Motor neuron (in vitro differentiated cells): ENCODE measurements around the gene SERTAD1. TPM values are rescaled to one million over a fixed set of nuclear protein-coding genes. Genes with fewer than 3 reads are reported as not detected.

Source experiments
- ATAC-seq, 8 experiments: fragments of 200-7000 bp; cut with Tn5 transposase; replicated peaks in 6 of 8; 2 replicates each; pipeline ENCODE4 v1.8.0; 2021; ENCODE audit warnings: mild to moderate bottlenecking in 8 of 8, moderate library complexity in 8 of 8
- H3K27ac ChIP-seq, 2 donors: fragments of 250-450 bp; sonication (Bioruptor Pico); 2 replicates each; pipeline ENCODE4 v1.9.0; 2021; ENCODE audit warnings: antibody characterized with exemption in 2 of 2, mild to moderate bottlenecking in 2 of 2, moderate library complexity in 1 of 2
- H3K4me1 ChIP-seq, 2 donors: fragments of 250-450 bp; sonication (Bioruptor Pico); replicated peaks in 1 of 2; 2 replicates each; pipeline ENCODE4 v1.6.1; 2021; ENCODE audit warnings: antibody characterized with exemption in 2 of 2, mild to moderate bottlenecking in 2 of 2, moderate library complexity in 1 of 2
- H3K4me3 ChIP-seq, 5 donors: fragments of 250-450 bp; sonication (Bioruptor Pico); 2 replicates each; pipeline ENCODE4 v1.9.0; 2021; ENCODE audit warnings: antibody characterized with exemption in 5 of 5, mild to moderate bottlenecking in 5 of 5, moderate library complexity in 4 of 5
- WGBS, 10 experiments: fragments of 450-650 bp; shearing (Covaris generic); methylation state at CpG; one replicate each; pipeline ENCODE4 v1.0.0; 2022; 5-methylcytosine and 5-hydroxymethylcytosine counted together
- in situ Hi-C, 9 experiments: fragments of 400-800 bp; cut with MboI; loops; one replicate each; pipeline ENCODE4 v1.15.0; 2021; ENCODE audit warnings: low sequenced_read_pairs in 9 of 9, low pct_unique_long_range_greater_than_20kb in 2 of 9; ENCODE audit not compliant: unreplicated experiment in 9 of 9
- total RNA-seq, 8 experiments: library from RNA; unstranded; fragments of 300-600 nt; gene quantifications; 2 replicates each; pipeline versions ENCODE4 v1.2.3 to v1.2.4, GENCODE V29; 2022

SERTAD1 gene
- total RNA-seq = 10 to 100 TPM in 2 of 8 experiments, 1 to 10 TPM in 6; 2.6 to 14.8 (median 3.5) TPM

DNA sequence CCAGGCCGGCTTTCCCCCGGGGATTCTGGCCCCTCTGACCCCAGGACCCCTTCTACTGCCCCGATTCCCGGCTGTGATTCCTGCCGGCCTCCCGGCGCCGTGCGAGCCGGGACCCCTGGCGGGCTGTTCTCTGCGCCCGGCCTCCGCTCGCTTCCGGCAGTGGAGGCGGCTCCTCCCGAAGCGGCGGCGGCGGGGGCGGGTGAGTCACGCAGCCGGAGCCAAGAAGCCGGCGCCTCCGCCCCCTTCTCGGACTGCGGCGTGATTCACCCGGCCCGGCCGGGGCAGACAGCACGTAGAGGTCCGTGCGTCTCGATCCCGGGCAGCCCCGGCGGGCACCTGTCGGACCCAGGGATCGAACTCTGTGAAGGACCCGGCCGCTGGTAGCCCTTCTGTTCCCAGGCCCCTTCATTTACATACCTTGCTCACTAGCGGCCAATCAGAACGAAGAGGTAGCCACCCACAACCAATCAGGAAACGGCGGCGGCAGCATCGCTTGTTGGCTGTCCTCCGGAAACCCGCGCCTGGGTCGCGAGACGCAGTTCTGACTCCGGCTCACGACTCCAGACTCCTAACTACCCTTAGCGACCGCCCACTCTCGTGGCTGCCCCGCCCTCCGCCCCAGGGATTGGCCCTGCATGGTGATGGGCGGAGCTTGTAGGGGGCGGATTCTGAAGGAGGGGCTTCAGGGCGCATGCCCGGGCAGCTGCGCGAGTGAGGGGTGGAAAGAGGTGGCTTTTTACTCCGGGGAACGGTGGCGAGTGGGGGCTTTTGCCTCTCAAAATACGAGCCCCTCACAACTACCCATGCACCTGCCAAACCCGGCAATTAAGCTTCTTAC is at the start of gene SERTAD1:
Gene SERTAD1 (minus strand): TSS at position 543 of the 838 bp plus-strand sequence. CDS start 2,446 bp downstream, outside the sequence.
- H3K4me1 ChIP-seq = peaks cover 4 to 8% of the 10 kb centered on the region in 2 donors
- peak within 1 kb of the TSS; percentile 55 to 84 (median 63) for H3K4me3 ChIP-seq
- ATAC-seq = peak; percentile 73 to 92 (median 86)
- in situ Hi-C loops = no loop called here
- 0 to 2% (median 0%) methylated on average over 1 to 22 of the region's 75 CpGs; no CpG with 5 or more reads in 5 of the 10 experiments for WGBS, 10 experiments
- H3K27ac ChIP-seq = peak within 1 kb of the TSS; percentile 82 to 87

DNA sequence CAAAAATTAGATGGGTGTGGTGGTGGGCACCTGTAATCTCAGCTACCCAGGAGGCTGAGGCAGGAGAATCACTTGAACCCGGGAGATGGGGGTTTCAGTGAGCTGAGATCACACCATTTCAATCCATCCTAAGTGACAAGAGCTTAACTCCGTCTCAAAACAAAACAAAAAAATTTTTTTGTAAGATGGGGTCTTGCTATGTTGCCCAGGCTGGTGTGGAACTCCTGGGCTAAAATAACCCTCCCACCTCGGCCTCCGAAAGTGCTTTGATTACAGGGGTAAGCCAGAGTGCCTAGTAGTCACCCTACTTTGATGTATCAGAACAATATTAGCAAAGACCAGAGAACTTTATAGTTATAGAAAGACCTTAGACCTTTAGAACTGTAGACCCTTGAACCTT is 48.9 kb upstream of the SERTAD1 start:
- no peaks in the 10 kb centered on the region for H3K4me1 ChIP-seq
- 40 to 100% (median 79%) methylated on average over 1 to 4 of the region's 4 CpGs; no CpG with 5 or more reads in 2 of the 10 experiments for WGBS, 10 experiments
- no peak for ATAC-seq
- no peak overlapping the region for H3K27ac ChIP-seq
- no peak overlapping the region for H3K4me3 ChIP-seq
- in situ Hi-C loops = no loop called here

GRCh38 chr19:40472516-40472915 is 46.7 kb upstream of the SERTAD1 start:
- H3K27ac ChIP-seq = no peak overlapping the region
- ATAC-seq = no peak
- no peak overlapping the region for H3K4me3 ChIP-seq
- H3K4me1 ChIP-seq = no peaks in the 10 kb centered on the region
- 67 to 100% methylated on average over 1 to 3 of the region's 13 CpGs; no CpG with 5 or more reads in 8 of the 10 experiments for WGBS, 10 experiments
- in situ Hi-C loops = no loop called here

DNA sequence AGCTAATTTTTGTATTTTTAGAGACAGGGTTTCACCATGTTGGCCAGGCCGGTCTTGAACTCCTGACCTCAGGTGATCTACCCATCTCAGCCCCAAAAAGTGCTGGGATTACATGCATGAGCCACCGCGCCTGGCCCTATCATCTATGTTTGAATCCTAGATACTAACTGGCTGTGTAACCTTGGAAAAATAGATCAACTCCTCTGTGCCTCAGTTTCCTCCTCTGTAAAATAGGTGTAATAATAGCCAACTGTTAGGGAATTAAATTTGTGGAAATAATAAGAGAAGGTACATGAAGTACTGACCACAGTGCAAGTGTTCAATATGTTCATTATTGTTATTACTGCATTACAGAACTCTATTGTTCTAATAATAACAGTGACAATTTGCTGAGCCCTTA is 45.3 kb upstream of the SERTAD1 start:
- in situ Hi-C loops = no loop called here
- WGBS, 10 experiments = 75 to 100% (median 93%) methylated on average over 1 to 3 of the region's 3 CpGs; no CpG with 5 or more reads in 5 of the 10 experiments
- ATAC-seq = no peak

DNA sequence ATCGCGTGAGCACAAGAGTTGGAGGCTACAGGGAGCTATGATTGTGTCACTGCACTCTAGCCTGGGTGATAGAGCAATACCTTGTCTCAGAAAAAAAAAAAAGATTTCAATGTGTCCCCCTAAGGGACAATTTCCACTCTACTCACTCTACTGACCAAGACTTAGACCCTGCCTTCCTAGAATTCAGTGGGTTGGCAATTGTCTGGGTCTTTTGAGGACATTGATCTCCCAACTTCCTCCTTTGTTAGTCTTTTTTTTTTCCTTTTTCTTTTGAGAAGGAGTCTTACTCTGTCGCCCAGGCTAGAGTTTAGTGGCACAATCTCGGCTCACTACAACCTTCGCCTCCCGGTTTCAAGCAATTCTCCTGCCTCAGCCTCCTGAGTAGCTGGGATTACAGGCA is 43.2 kb upstream of the SERTAD1 start:
- 67 to 100% (median 85%) methylated on average over 1 to 5 of the region's 6 CpGs; no CpG with 5 or more reads in 3 of the 10 experiments for WGBS, 10 experiments
- in situ Hi-C loops = no loop called here
- Histone ChIP-seq H3K4me1 (peaks cover 0 to 16% of the 10 kb centered on the region in 2 donors), H3K4me3 (no peak overlapping the region), H3K27ac (no peak overlapping the region)
- ATAC-seq = no peak

More for the DNA sequence above, 45.3 kb upstream of the SERTAD1 start:
- peaks cover 0 to 8% of the 10 kb centered on the region in 2 donors for H3K4me1 ChIP-seq
- no peak overlapping the region for H3K4me3 ChIP-seq
- H3K27ac ChIP-seq = no peak overlapping the region

DNA sequence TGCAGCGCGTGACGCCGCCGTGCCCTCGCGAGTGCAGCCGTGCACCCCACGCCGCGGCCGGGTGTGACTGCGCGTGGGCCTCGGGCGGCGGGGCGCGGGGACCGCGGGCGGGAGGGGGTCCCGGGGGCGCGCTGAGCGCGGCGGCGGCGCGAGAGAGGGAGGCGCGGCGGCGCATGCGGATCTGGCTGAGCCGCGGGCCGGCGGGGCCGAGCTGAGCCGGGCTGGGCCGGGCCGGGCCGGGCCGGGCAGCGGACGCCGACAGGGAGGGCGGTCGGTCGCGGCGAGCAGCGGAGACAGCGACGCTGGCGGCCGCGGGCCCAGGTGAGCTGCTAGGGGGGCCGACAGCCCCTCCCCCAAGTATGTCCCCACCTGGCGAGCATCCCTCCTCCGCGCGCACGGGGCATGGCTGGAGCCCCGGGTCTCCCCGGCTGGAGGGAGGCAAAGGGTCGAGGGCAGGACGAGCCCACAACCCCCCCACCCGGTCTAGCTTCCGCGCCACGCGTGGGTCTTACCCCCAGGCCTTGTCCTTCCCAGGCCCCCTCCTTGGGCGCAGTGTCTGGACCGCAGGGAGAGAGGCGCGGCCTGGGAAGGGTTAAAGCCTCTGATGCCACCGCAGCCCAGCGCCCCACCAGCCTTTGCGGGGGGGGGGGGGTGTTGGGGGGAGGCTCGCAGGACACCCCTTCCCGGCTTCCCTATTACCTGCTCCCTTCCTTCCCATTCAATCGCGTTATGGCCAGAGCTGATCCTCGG is 41.4 kb upstream of the SERTAD1 start, which contains the start of gene SPTBN4:
Gene SPTBN4 (plus strand): TSS at position 17 of the 750 bp plus-strand sequence. CDS start 5,621 bp downstream, outside the sequence.
- peak in 5 of 8 experiments; percentile 3 to 33 (median 22) for ATAC-seq
- in situ Hi-C loops = no loop called here
- H3K4me3 ChIP-seq = peak within 1 kb of the TSS; percentile 46 to 58 (median 53)
- 60 to 80% methylated on average over 1 to 2 of the region's 87 CpGs; no CpG with 5 or more reads in 8 of the 10 experiments for WGBS, 10 experiments
- peak within 1 kb of the TSS in 1 of 2 donors; percentile 6 for H3K27ac ChIP-seq
- peaks cover 0 to 16% of the 10 kb centered on the region in 2 donors for H3K4me1 ChIP-seq

DNA sequence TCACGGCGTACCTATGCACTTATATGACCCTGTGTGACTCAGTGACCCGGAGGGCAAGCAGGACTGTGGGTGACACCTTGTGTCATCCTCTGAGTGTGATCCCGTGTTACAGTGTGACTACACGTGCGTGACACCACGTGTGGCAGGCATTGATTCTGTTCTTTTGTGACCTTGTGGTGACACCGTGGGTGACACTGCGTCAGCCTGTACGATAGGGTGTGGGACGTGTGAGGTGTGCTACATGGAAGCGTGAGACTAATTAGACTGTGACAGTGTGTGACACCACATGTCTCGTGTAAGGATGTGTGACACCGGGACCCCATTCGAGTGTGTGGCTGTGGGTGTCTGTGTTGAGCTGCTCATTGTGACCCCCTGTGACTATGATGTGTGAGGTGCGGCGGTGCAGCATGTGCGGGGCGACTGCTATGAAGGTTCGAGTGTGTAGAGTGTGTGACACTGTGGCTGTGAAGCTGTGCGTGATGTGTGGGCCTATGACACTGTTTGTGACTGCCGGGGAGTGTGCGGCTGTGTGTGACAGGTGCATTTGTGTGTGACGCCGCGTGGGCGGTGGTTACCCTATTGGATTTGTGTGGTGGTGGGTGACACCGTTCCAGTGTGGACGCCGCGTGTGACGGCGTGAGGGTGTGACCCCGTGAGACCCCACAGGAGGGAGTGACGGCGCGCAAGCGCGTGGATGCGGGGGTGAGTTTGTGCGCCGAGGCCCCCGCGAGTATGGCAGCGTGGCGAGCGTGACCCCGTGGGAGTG is 40.6 kb upstream of the SERTAD1 start:
- H3K4me3 ChIP-seq = peak overlapping the region; percentile 46 to 58 (median 53)
- in situ Hi-C loops = no loop called here
- peak in 5 of 8 experiments; percentile 12 to 46 (median 35) for ATAC-seq
- peaks cover 0 to 16% of the 10 kb centered on the region in 2 donors for H3K4me1 ChIP-seq
- 10 to 72% (median 18%) methylated on average over 3 to 18 of the region's 48 CpGs; no CpG with 5 or more reads in 3 of the 10 experiments for WGBS, 10 experiments
- H3K27ac ChIP-seq = peak overlapping the region in 1 of 2 donors; percentile 6

DNA sequence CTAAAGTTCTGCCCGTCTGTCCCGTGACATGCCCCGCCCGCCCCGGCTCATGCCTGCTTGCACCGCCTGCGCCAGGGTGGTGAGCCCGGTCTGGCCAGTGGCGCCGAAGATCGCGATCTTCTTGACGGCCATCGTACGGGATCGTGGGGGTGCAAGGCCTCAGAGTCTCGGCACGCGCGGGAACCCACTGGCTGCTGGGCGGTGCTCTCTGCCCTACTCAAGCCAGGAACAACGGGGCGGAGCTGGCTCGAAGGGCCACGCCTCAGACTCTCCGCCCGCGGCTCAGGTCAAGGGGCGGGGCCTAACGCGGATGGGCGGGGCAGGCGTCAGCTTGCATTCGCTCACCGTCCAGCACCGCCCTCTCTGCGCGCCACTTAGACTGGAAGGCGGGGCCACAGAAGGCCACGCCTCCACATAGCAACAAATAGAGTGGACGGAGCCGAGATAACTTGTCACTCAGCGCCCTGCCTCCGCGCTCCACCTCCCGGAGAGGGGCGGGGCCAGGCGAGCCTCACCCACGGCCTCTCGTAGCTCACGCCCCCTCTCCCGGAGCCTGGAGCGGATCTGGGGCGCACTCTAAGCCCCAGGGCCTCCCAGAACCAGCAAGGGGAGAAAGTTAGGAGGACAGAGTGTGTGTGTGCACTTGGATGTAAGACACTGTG is 39.9 kb upstream of the SERTAD1 start, which contains the start of gene BLVRB:
Gene BLVRB (minus strand): TSS at position 189 of the 662 bp plus-strand sequence. CDS start 57 bp downstream, at position 132.
- peak; percentile 79 to 95 (median 83) for ATAC-seq
- 0% methylated on average over 2 to 3 of the region's 54 CpGs; no CpG with 5 or more reads in 7 of the 10 experiments for WGBS, 10 experiments
- in situ Hi-C loops = no loop called here
- peaks cover 0 to 16% of the 10 kb centered on the region in 2 donors for H3K4me1 ChIP-seq
- peak within 1 kb of the TSS in 1 of 2 donors; percentile 27 for H3K27ac ChIP-seq
- peak within 1 kb of the TSS; percentile 46 to 58 (median 53) for H3K4me3 ChIP-seq

- H3K4me1 ChIP-seq = peaks cover 0 to 16% of the 10 kb centered on the region in 2 donors
- ATAC-seq = peak in 2 of 8 experiments; percentile 0 to 4
- in situ Hi-C loops = no loop called here
- peak overlapping the region; percentile 46 to 58 (median 53) for H3K4me3 ChIP-seq
- H3K27ac ChIP-seq = peak overlapping the region in 1 of 2 donors; percentile 27
- 5 to 86% (median 25%) methylated on average over 1 to 4 of the region's 11 CpGs; no CpG with 5 or more reads in 3 of the 10 experiments for whole genome bisulfite sequencing, 10 experiments
Measured at GRCh38 chr19:40465025-40465556, 39.3 kb upstream of the SERTAD1 start.

GRCh38 chr19:40464059-40465024 is 38.5 kb upstream of the SERTAD1 start:
- in situ Hi-C loops = no loop called here
- Histone ChIP-seq H3K27ac (no peak overlapping the region), H3K4me3 (peak overlapping the region in 3 of 5 donors; percentile 52 to 53 (median 53)), H3K4me1 (peaks cover 0 to 16% of the 10 kb centered on the region in 2 donors)
- ATAC-seq = peak in 3 of 8 experiments; percentile 12 to 34 (median 22)
- 0 to 100% (median 39%) methylated on average over 1 to 6 of the region's 11 CpGs; no CpG with 5 or more reads in 1 of the 10 experiments for WGBS, 10 experiments
